GM19452 (cell line): ENCODE data around the gene WDFY2.
"Not testable (repeated sequence)": the region's sequence is repeated elsewhere in the genome, so short reads cannot be mapped to it uniquely, and the experiment has no call there.

Experiments used
- ATAC-seq: cut with Tn5 transposase; IDR thresholded peaks from one replicate; pipeline ENCODE4 v1.9.1; 2021; ENCODE audit not compliant: unreplicated experiment

Gene WDFY2

GRCh38 chr13:51663973-51664957 lies 80.0 kb downstream of the WDFY2 start:
- no peak for ATAC-seq

- ATAC-seq = no peak
Observed at GRCh38 chr13:51665456-51665855, 81.2 kb downstream of the WDFY2 start.

DNA sequence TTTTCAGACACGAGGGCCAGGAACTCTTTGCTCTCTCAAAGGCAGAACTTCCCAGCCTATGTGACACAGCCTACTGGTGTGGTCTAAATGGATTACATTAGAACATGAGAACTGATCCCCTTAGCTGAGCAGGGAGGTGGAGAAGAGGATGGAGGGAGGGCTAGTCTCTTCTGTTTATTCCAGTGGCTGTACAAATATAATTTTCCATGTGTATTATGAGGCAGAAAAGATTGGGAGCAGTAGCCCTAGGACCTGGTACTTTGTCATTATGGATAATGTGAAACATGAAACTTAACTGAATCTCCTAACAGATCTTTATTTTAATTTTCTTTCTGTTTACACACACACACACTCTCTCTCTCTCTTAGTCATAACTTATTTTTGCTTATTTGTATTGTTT lies 82.1 kb downstream of the WDFY2 start:
- no peak for ATAC-seq

DNA sequence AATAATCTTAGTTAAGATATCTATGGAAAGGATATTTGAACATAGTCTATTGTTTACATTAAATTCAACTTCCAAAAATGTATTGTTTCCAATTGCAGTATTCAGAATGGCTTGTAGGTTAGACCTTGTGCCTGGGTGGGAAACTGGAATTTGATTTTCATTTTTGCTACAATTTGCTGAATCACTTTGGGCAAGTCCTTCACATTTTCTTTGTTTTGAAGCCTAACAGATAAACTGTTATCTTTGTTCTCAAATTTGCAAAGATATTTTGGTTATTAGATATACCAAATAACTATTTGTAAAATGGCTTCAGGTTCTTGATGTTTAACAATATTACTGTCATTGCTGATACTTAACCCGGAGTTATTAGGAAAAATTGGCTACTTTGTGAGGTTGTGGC lies 82.6 kb downstream of the WDFY2 start:
- no peak for ATAC-seq

- ATAC-seq = no peak
Observed at GRCh38 chr13:51668580-51669195, 84.4 kb downstream of the WDFY2 start.

- ATAC-seq = no peak
Observed at GRCh38 chr13:51673165-51673564, 88.9 kb downstream of the WDFY2 start.

- no peak for ATAC-seq
Observed at GRCh38 chr13:51674276-51674675, 90.0 kb downstream of the WDFY2 start.

DNA sequence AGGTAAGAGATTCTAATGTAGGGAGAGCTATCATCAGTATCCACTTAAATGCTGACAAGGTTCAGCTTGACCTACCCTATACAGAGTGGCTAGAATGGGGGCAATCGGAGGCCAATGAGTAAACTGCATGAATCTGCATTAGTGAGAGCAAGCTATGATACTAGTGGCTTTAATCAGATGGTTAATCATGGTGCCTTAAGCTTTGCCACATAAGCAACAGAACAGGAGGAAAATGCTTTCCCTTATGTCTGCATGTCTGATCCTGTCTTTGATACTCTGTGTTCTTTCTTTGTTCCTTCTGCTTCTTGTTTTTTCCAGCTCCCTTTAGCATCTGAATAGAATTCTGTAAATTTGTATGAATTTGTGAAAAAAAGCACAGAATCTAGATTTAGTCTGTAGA lies 91.1 kb downstream of the WDFY2 start:
- ATAC-seq = no peak

GRCh38 chr13:51675877-51676276 lies 91.6 kb downstream of the WDFY2 start:
- no peak for ATAC-seq

- ATAC-seq = no peak
Observed at GRCh38 chr13:51676739-51677138, 92.5 kb downstream of the WDFY2 start.

GRCh38 chr13:51678420-51678819 lies 94.2 kb downstream of the WDFY2 start:
- no peak for ATAC-seq

DNA sequence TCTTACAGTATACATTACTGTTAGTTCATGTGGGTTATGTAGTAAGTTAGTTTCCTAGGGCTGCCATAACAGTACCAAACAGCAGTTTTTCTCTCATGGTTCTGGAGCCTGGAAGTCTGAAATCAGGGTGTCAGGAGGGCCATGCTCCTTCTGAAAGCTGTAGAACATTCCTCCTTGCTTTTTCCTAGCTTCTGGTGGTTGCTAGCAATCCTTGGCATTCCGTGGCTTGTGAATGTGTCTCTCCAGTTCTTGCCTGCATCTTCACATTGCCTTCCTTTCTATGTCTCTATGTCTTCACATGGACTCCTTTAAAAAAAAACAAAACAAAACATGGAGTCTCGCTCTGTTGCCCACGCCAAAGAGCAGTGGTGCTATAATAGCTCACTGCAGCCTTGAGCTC lies 95.4 kb downstream of the WDFY2 start:
- no peak for ATAC-seq

DNA sequence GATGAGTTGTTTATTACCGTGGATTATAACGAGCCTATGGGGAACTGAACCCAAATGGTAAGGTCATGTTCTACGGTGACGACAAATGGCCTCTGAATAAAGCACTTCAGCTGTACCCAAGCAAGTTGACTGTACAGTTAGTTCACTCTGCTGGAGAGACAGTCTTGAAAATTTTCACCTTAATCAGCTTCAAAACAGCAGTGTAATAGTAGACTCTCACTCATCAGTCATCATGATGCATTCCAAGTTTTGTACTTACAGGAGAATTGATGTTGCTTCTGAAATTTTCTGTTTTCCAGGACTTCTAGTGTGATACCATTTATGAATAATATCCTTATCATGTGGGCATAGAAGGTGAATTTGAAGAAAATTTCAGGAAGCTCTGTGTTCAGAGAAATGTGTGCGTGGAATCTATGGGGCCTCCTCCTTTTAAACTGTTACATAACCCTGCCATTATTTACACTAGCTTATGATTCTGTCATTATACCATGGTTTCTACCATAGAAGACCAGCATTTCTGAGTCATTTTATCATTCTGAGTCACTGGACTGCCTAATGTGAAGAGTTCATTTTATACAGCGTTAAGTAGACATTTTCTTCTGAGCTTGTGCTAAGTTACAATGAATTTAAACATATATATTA lies 96.9 kb downstream of the WDFY2 start:
- ATAC-seq = no peak

DNA sequence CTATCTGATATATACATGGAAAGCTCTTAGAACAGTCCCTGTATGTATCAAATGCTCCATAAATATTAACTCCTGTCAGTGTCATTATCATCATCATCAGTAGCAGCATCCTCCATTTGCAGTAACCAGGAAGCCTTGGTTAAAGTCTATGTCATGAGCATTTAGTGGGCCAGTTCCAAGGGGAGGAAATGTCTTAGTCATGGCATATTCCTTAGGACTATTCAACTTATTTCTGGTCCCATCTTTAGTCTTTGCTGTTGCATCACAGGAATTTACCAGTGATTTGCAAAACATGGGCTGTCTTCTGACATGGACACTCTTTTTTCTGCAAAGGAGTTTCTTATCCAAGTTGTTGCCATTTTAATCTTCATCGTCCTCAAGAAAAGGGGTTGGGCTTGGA lies 98.4 kb downstream of the WDFY2 start:
- no peak for ATAC-seq

DNA sequence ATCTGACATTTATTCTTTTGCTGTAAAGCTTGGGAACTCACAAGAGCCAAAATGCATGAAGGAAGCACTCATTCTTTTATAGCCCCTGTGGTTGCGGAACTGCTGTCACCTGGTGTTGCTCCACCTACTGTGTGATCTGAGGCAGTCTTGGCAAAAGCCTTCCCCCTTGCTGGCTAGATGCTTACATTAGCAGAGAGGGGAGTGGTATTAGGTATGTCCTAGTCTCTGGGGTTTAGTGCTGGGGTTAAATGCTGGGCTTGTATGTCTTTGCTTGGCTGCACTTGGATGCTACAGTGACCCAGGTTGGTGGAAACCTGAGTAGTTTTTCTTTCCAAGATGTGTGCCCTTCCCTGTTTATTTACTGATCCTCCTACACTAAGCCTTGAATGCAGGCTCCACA lies 99.3 kb downstream of the WDFY2 start:
- ATAC-seq = no peak

- ATAC-seq = no peak
Observed at GRCh38 chr13:51684076-51684475, 99.8 kb downstream of the WDFY2 start.

DNA sequence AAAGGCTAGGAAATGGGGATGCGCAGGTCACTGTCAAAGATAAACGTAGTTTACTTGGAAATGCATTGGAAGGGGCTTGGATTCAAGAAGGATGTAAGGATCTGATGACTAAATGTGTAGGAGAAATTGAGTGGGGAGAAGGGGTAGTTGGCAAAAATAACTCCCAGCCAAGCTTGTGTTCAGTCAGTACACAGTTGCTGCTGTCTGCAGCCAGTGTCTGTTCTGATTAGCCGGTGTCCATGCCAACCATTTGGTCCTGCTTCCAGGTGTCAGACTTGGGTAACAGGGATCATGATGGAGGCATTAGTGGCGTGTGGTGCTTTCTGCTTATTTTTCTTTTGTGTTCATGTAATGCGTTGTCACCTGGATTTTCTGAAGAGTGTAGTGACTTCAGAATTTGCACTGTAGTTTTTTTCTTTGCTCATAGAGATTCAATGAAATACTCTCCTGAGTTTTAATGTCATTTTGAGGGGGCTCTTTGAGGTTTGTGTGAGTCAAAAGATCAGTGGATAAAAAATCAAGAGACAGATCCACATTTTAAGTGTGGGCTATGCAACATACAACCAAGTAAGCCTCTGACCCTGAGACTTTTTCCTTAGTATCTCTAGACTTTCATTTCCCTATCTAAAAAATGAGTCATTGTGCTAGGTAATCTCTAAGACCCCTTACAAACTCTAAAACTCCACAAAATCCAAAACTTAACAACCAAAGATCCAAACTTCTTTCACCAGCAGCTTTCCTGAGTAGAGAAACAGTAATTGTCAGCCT lies 103.9 kb downstream of the WDFY2 start:
- ATAC-seq = no peak

DNA sequence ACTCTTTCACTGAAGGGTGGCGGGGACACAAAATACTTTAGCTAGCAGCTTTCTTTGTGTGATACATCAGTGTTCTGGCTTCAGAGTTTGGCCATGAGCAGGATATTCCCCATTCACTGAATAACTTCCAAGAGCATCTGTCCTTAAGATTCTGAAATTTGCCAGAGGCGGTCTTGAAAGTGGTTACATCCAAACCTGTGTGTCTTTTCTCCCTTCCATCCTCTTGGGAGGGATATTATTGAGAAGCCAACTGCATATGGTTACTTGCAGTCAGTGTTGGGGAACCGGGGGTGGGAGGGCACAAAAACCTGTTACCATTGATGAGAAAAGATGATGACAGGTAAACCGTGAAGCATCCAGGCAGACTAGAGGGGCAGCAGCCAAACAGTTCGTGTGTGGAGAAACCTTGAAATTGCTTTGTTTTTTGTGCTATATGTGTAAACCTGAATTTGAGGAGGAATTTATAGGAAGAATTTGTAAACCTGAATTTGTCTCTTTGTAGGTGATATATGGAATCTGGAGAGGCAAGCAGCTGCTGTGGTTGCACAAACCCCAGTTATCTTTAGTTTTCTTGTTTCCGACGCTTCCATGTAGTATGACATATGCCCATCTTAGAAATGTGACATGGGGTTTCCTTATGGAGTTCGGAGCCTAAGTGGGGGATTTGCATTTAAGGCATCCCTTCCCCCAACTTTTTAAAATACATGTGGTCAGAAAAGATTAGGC lies 104.8 kb downstream of the WDFY2 start:
- no peak for ATAC-seq

DNA sequence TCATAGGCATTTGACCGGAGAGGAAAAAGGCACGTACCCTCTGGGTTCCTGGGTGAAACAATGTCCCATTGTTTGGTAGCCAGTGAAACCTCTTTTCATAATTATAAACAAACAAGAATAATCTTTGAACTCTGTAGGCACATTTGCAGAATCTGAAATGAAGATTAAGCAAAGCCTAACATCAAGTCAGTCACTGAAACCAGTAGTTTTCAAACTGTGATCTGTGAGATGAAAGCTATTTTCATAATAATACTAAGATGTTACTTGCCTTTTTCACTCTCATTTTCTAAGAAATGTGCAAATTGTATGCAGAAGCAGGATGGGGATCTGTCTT lies 105.4 kb downstream of the WDFY2 start:
- no peak for ATAC-seq

- not testable (repeated sequence) for ATAC-seq
Observed at GRCh38 chr13:51695677-51696076, 111.4 kb downstream of the WDFY2 start.

DNA sequence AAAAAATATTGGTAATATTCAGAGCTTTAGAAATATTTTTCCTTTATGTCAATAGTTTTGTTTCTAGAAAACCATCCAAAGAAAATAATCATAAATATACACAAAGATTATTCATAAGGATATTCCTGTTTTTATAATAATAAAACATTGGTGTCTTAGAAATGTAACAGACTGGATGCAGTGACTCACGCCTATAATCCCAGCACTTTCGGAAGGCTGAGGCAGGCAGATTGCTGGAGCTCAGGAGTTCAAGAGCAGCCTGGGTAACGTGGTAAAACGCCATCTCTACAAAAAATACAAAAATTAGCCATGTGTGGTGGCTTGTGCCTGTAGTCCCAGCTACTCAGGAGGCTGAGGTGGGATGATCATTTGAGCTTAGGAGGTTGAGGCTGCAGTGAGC lies 112.9 kb downstream of the WDFY2 start:
- ATAC-seq = no peak
